ENCODE data around the gene FAM163B. TPM values are rescaled to one million over a fixed set of nuclear protein-coding genes. Genes with fewer than 3 reads are reported as not detected.

Gene FAM163B
- total RNA-seq, 1 experiment from 2014 or later, result 2.0 TPM

- H3K9me3 Mint-ChIP-seq, result peaks cover 33% of the 10 kb centered on the region
- TF ChIP-seq IRF2 (CRISPR knock-in tag; IDR thresholded peaks at IDR 0.05; ENCODE audit: borderline replicate concordance, low read depth) (no peak), AR (CRISPR knock-in tag; IDR thresholded peaks at IDR 0.05) (no peak), NR3C1 (CRISPR knock-in tag; conservative IDR thresholded peaks at IDR 0.05; ENCODE audit: low read depth) (no peak), STAT6 (CRISPR knock-in tag; conservative IDR thresholded peaks at IDR 0.05; ENCODE audit: low read depth) (no peak), TEAD1 (CRISPR knock-in tag; IDR thresholded peaks at IDR 0.05) (no peak), MXD4 (CRISPR knock-in tag; IDR thresholded peaks at IDR 0.05; ENCODE audit: borderline replicate concordance) (no peak), ZNF232 (CRISPR knock-in tag; IDR thresholded peaks at IDR 0.05) (no peak), HMGA2 (CRISPR knock-in tag; IDR thresholded peaks at IDR 0.05) (no peak), ZSCAN18 (CRISPR knock-in tag; IDR thresholded peaks at IDR 0.05) (no peak), ZNF671 (CRISPR knock-in tag; IDR thresholded peaks at IDR 0.05) (no peak), NR1H2 (CRISPR knock-in tag; IDR thresholded peaks at IDR 0.05) (no peak), E2F4 (CRISPR knock-in tag; IDR thresholded peaks at IDR 0.05; ENCODE audit: borderline replicate concordance, low read depth) (no peak)
- TF ChIP-seq, protein P1, sequence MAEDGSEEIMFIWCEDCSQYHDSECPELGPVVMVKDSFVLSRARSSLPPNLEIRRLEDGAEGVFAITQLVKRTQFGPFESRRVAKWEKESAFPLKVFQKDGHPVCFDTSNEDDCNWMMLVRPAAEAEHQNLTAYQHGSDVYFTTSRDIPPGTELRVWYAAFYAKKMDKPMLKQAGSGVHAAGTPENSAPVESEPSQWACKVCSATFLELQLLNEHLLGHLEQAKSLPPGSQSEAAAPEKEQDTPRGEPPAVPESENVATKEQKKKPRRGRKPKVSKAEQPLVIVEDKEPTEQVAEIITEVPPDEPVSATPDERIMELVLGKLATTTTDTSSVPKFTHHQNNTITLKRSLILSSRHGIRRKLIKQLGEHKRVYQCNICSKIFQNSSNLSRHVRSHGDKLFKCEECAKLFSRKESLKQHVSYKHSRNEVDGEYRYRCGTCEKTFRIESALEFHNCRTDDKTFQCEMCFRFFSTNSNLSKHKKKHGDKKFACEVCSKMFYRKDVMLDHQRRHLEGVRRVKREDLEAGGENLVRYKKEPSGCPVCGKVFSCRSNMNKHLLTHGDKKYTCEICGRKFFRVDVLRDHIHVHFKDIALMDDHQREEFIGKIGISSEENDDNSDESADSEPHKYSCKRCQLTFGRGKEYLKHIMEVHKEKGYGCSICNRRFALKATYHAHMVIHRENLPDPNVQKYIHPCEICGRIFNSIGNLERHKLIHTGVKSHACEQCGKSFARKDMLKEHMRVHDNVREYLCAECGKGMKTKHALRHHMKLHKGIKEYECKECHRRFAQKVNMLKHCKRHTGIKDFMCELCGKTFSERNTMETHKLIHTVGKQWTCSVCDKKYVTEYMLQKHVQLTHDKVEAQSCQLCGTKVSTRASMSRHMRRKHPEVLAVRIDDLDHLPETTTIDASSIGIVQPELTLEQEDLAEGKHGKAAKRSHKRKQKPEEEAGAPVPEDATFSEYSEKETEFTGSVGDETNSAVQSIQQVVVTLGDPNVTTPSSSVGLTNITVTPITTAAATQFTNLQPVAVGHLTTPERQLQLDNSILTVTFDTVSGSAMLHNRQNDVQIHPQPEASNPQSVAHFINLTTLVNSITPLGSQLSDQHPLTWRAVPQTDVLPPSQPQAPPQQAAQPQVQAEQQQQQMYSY (CRISPR knock-in tag; IDR thresholded peaks at IDR 0.05), result no peak
- TF ChIP-seq, protein P2, sequence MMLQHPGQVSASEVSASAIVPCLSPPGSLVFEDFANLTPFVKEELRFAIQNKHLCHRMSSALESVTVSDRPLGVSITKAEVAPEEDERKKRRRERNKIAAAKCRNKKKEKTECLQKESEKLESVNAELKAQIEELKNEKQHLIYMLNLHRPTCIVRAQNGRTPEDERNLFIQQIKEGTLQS (CRISPR knock-in tag; conservative IDR thresholded peaks at IDR 0.05), result no peak
- DNase-seq (ENCODE audit: low spot score), result no peak
- no peak overlapping the region for H3K4me3 Mint-ChIP-seq
- ChIA-PET POLR2A (no interaction called here), CTCF (interaction anchor here (1.6 kb wide), 1 partner anchor 44 kb away, joined by 3 read pairs; no protein-coding TSS in a partner anchor)
- H3K27me3 Mint-ChIP-seq (ENCODE audit: low read depth), result peaks cover 9% of the 10 kb centered on the region; the same call in 1 of the 2 replicates
- peaks cover 9% of the 10 kb centered on the region for H3K4me1 Mint-ChIP-seq
- H3K27ac Mint-ChIP-seq, result no peak overlapping the region
- no peak for ATAC-seq
- H3K36me3 Mint-ChIP-seq, result peaks cover 7% of the 10 kb centered on the region
Observed at GRCh38 chr9:133628766-133629165, 19.6 kb upstream of the FAM163B start.

All from WTC11 (cell line).